ENCODE data around the gene WDR13.
"Not testable (repeated sequence)": the region's sequence is repeated elsewhere in the genome, so short reads cannot be mapped to it uniquely, and the experiment has no call there.

GRCh38 chrX:48654746-48655145, 57.5 kb downstream of the WDR13 start:
- TF ChIP-seq CTCF (conservative IDR thresholded peaks at IDR 0.05; ENCODE audit: low read depth, low read length); EZH2 (IDR thresholded peaks at IDR 0.05; ENCODE audit: borderline replicate concordance, low read depth, low read length, poor library complexity, severe bottlenecking): not testable (repeated sequence)
